ENCODE measurements around the gene WBP11. TPM values are rescaled to one million over a fixed set of nuclear protein-coding genes. Genes with fewer than 3 reads are reported as not detected.

The WBP11 gene
- total RNA-seq, 1 experiment from 2014 or later, result 67.4 TPM

DNA sequence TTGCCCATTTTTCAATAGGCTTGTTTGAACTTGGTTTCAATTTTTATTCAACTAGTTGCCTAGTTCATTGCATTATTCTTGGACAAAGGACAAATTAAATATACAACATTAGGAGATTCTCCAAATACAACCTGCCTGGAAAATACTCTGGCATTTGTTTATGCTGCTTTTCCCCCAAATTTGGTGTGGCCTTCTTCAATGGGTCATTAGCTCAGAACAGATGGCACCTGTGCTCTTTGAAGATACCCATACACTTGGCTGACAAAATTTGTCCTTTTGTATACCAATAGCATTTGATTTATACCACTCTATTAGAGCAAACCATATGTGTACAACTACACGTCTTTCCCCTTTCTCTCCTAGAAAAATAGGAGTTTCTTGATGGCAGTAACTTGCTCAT is 35.7 kb downstream of the WBP11 start:
- POLR2A ChIA-PET, result no interaction called here
- CTCF ChIA-PET, result no interaction called here
- intact Hi-C loops (cut with micrococcal nuclease), result no loop called here
- H3K9me3 ChIP-seq (ENCODE audit: control insufficient read depth in 1 of 2, insufficient read depth in 1 of 2, low read depth in 1 of 2, low read length in 2 of 2), result no peaks in the 10 kb centered on the region
- no peaks in the 10 kb centered on the region for H4K20me1 ChIP-seq (ENCODE audit: insufficient read depth)
- H3K4me3 ChIP-seq (replicated peaks in 1 of 2; ENCODE audit: low read depth in 1 of 2, low read length in 2 of 2), result no peak overlapping the region
- no peak for DNase-seq (ENCODE audit: low read depth, low spot score)
- H3K4me2 ChIP-seq (ENCODE audit: low read length), result no peak overlapping the region
- H3K27ac ChIP-seq (ENCODE audit: low read depth, low read length), result no peak overlapping the region
- H2AFZ ChIP-seq (ENCODE audit: low read depth, low read length, poor library complexity, severe bottlenecking), result no peak overlapping the region
- H3K36me3 ChIP-seq (ENCODE audit: control insufficient read depth in 1 of 2, insufficient read depth in 2 of 2, low read length in 2 of 2), result no peaks in the 10 kb centered on the region
- H3K4me1 ChIP-seq (ENCODE audit: control insufficient read depth in 1 of 2, insufficient read depth in 2 of 2, low read length in 2 of 2), result peaks cover 0 to 13% of the 10 kb centered on the region in 2 experiments; a peak in 3 of 4 replicates
- RAD21 ChIA-PET (ENCODE audit: low non-redundant PET in 1 of 2, low total read pairs in 2 of 2, uncharacterized antibody in 2 of 2, unreplicated experiment in 2 of 2), result no interaction called here
- H3K9ac ChIP-seq (ENCODE audit: low read length), result no peak overlapping the region
- H3K9me2 ChIP-seq (ENCODE audit: insufficient read depth), result no peaks in the 10 kb centered on the region
- H3K27me3 ChIP-seq (ENCODE audit: insufficient read depth, low read length), result no peaks in the 10 kb centered on the region
- BruUV-seq (replicated peaks), result no TSS peak
- TF ChIP-seq, protein P1, sequence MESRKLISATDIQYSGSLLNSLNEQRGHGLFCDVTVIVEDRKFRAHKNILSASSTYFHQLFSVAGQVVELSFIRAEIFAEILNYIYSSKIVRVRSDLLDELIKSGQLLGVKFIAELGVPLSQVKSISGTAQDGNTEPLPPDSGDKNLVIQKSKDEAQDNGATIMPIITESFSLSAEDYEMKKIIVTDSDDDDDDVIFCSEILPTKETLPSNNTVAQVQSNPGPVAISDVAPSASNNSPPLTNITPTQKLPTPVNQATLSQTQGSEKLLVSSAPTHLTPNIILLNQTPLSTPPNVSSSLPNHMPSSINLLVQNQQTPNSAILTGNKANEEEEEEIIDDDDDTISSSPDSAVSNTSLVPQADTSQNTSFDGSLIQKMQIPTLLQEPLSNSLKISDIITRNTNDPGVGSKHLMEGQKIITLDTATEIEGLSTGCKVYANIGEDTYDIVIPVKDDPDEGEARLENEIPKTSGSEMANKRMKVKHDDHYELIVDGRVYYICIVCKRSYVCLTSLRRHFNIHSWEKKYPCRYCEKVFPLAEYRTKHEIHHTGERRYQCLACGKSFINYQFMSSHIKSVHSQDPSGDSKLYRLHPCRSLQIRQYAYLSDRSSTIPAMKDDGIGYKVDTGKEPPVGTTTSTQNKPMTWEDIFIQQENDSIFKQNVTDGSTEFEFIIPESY (IDR thresholded peaks at IDR 0.05; ENCODE audit: extremely low read depth, insufficient replicate concordance, low read length), result no peak
- TF ChIP-seq POLR2A (IDR thresholded peaks at IDR 0.05; ENCODE audit: borderline replicate concordance, extremely low read depth, insufficient read depth, insufficient read length) (no peak), EGR1 (IDR thresholded peaks at IDR 0.05; ENCODE audit: low read depth) (no peak), REST (IDR thresholded peaks at IDR 0.05; ENCODE audit: low read depth) (no peak), EZH2phosphoT487 (IDR thresholded peaks at IDR 0.05; ENCODE audit: borderline replicate concordance) (no peak), SRF (IDR thresholded peaks at IDR 0.05; ENCODE audit: low read depth) (no peak), RAD21 (IDR thresholded peaks at IDR 0.05; ENCODE audit: low read depth) (no peak), SP1 (IDR thresholded peaks at IDR 0.05; ENCODE audit: low read depth) (no peak), EZH2 (IDR thresholded peaks at IDR 0.05) (no peak), JUND (IDR thresholded peaks at IDR 0.05) (no peak), ELF1 (IDR thresholded peaks at IDR 0.05; ENCODE audit: borderline replicate concordance, low read depth) (no peak), POLR2AphosphoS5 (IDR thresholded peaks at IDR 0.05; ENCODE audit: low read depth, low read length) (no peak), CTCF (IDR thresholded peaks at IDR 0.05 in 2 of 3, conservative IDR thresholded peaks at IDR 0.05 in 1 of 3; ENCODE audit: borderline replicate concordance in 1 of 3, insufficient read depth in 1 of 3, low read depth in 2 of 3, low read length in 2 of 3) (no peak)
- TF ChIP-seq, protein P2, sequence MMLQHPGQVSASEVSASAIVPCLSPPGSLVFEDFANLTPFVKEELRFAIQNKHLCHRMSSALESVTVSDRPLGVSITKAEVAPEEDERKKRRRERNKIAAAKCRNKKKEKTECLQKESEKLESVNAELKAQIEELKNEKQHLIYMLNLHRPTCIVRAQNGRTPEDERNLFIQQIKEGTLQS (IDR thresholded peaks at IDR 0.05), result no peak
- H3K79me2 ChIP-seq (ENCODE audit: insufficient read depth, low read length), result no peaks in the 10 kb centered on the region
- ATAC-seq, result no peak
